MCF 10A (cell line): ENCODE measurements around the gene REEP6. TPM values are rescaled to one million over a fixed set of nuclear protein-coding genes. Genes with fewer than 3 reads are reported as not detected.
"Not testable (repeated sequence)": the region's sequence is repeated elsewhere in the genome, so short reads cannot be mapped to it uniquely, and the experiment has no call there.

Source experiments
- BruUV-seq: library from RNA; stranded (reverse); fragments of 400-500 nt; replicated peaks from 2 replicates; lab custom pipeline; 2021; lab: Mats Ljungman, UMichigan
- CTCF ChIA-PET: fragments of 300-600 bp; sonication (Branson Sonifier 250); formaldehyde crosslinking; extraction: SDS; loops from one replicate; lab custom pipeline; 2021; ENCODE audit warnings: antibody characterized with exemption, inconsistent platforms; lab: Yijun Ruan, JAX
- POLR2A ChIA-PET: fragments of 300-600, 350-650 bp; sonication (Branson Sonifier 250); formaldehyde crosslinking; extraction: SDS; loops from one replicate; lab custom pipeline; 2020; ENCODE audit warnings: antibody characterized with exemption, inconsistent platforms; lab: Yijun Ruan, JAX
- DNase-seq: peaks from one replicate; pipeline ENCODE4 v3.0.0-alpha.2; 2018; ENCODE audit not compliant: unreplicated experiment
- H3K27ac Mint-ChIP-seq: one replicate; pipeline ENCODE4 v1.8.0; 2022; ENCODE audit warnings: mild to moderate bottlenecking, low read depth, mixed read lengths; ENCODE audit not compliant: unreplicated experiment
- H3K27me3 Mint-ChIP-seq: one replicate; pipeline ENCODE4 v1.8.0; 2022; ENCODE audit warnings: mixed read lengths; ENCODE audit not compliant: insufficient read depth, unreplicated experiment
- H3K36me3 Mint-ChIP-seq: one replicate; pipeline ENCODE4 v1.8.0; 2022; ENCODE audit warnings: mild to moderate bottlenecking, moderate library complexity, mixed read lengths; ENCODE audit not compliant: insufficient read depth, unreplicated experiment
- H3K4me1 Mint-ChIP-seq: one replicate; pipeline ENCODE4 v1.8.0; 2022; ENCODE audit warnings: mixed read lengths; ENCODE audit not compliant: insufficient read depth, unreplicated experiment
- H3K4me3 Mint-ChIP-seq: one replicate; pipeline ENCODE4 v1.8.0; 2022; ENCODE audit warnings: mild to moderate bottlenecking, moderate library complexity, mixed read lengths; ENCODE audit not compliant: unreplicated experiment
- H3K9me3 Mint-ChIP-seq: one replicate; pipeline ENCODE4 v1.8.0; 2022; ENCODE audit warnings: mixed read lengths; ENCODE audit not compliant: unreplicated experiment
- CTCF ChIP-seq: fragments of 200-600 bp; IDR thresholded peaks from one replicate; pipeline ENCODE4 v1.8.0; 2022; ENCODE audit warnings: antibody characterized with exemption, mild to moderate bottlenecking; ENCODE audit not compliant: unreplicated experiment
- intact Hi-C: fragments of 100-400 bp; cut with micrococcal nuclease; formaldehyde crosslinking; loops from 2 replicates; pipeline ENCODE4 v1.14.1; 2022
- total RNA-seq: library from RNA; stranded (reverse); gene quantifications from 2 replicates; pipeline ENCODE4 v1.2.3, GENCODE V29; 2022

Gene REEP6
- total RNA-seq, 1 experiment from 2014 or later: 3.8 TPM

GRCh38 chr19:1538978-1539377, 48.0 kb downstream of the REEP6 start:
- peaks cover 13% of the 10 kb centered on the region for H3K27me3 Mint-ChIP-seq
- ChIA-PET CTCF (interaction anchor here (0.8 kb wide), 1 partner anchor 68 kb away, joined by 3 read pairs; no protein-coding TSS in a partner anchor), POLR2A (no interaction called here)
- no peak for DNase-seq
- no peaks in the 10 kb centered on the region for H3K9me3 Mint-ChIP-seq
- no peaks in the 10 kb centered on the region for H3K4me1 Mint-ChIP-seq
- H3K4me3 Mint-ChIP-seq: no peak overlapping the region
- intact Hi-C loops: no loop called here
- TF ChIP-seq CTCF: no peak
- H3K27ac Mint-ChIP-seq: no peak overlapping the region
- BruUV-seq: no TSS peak
- no peaks in the 10 kb centered on the region for H3K36me3 Mint-ChIP-seq

GRCh38 chr19:1539749-1540148, 48.8 kb downstream of the REEP6 start:
- H3K9me3 Mint-ChIP-seq, DNase-seq, BruUV-seq, H3K27ac Mint-ChIP-seq, POLR2A ChIA-PET, H3K4me1 Mint-ChIP-seq, intact Hi-C loops, H3K36me3 Mint-ChIP-seq, H3K4me3 Mint-ChIP-seq: not testable (repeated sequence)
- CTCF ChIA-PET: interaction anchor here (0.6 to 0.8 kb wide), 3 partner anchors 67 to 309 kb away, joined by 3 to 5 read pairs (median 3); no protein-coding TSS in a partner anchor
- peaks cover 13% of the 10 kb centered on the region for H3K27me3 Mint-ChIP-seq

DNA sequence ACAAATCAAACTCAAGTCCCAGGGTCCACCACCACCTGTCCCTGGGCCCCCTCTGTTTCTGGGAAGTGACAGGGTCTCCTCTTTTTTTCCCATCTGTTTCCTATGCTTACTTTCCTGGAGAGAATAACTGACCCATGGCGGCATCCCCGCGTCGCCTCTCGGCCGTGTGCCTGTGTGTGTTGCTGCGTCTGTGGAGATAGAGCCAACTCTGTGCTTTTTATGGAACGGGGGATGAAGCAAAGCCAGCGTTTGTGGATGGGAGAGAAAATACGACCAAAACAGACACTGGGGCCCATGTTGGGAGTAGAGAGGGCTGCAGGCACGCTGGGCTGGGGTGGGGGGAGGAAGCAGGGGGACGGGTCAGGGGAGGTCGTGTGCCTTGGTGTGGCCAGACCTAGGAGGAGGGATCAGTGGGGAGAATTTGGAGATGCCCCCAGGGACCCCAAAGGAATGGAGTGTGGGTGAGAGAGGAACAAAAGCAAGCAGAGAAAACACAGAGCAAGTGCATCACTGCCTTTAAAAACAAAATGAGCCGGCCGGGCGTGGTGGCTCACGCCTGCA, 49.5 kb downstream of the REEP6 start:
- peaks cover 13% of the 10 kb centered on the region for H3K27me3 Mint-ChIP-seq
- no peaks in the 10 kb centered on the region for H3K9me3 Mint-ChIP-seq
- POLR2A ChIA-PET: no interaction called here
- intact Hi-C loops: no loop called here
- TF ChIP-seq CTCF: no peak
- H3K36me3 Mint-ChIP-seq: no peaks in the 10 kb centered on the region
- no peak overlapping the region for H3K4me3 Mint-ChIP-seq
- no peak for DNase-seq
- BruUV-seq: no TSS peak
- no peaks in the 10 kb centered on the region for H3K4me1 Mint-ChIP-seq
- H3K27ac Mint-ChIP-seq: no peak overlapping the region
- CTCF ChIA-PET: interaction anchor here (0.6 kb wide), 1 partner anchor 308 kb away, joined by 3 read pairs; no protein-coding TSS in a partner anchor

Other genes starting within 250 kb of the REEP6 start
- gene ATP5F1D, start 249.4 kb upstream of the REEP6 start, total RNA-seq: 256 and 258 TPM in 2 replicates
- 73.6 and 96.9 TPM in 2 replicates for gene MIDN, start 242.6 kb upstream of the REEP6 start, total RNA-seq
- gene CIRBP, start 221.8 kb upstream of the REEP6 start, total RNA-seq: 316 and 362 TPM in 2 replicates
- gene FAM174C, start 215.7 kb upstream of the REEP6 start, total RNA-seq: 71.0 and 85.2 TPM in 2 replicates
- not detected in 2 replicates for gene EFNA2, start 205.3 kb upstream of the REEP6 start, total RNA-seq
- 135 and 137 TPM in 2 replicates for gene NDUFS7, start 107.3 kb upstream of the REEP6 start, total RNA-seq
- 3.2 and 7.0 TPM in 2 replicates for gene GAMT, start 89.6 kb upstream of the REEP6 start, total RNA-seq
- 219 and 246 TPM in 2 replicates for gene DAZAP1, start 83.6 kb upstream of the REEP6 start, total RNA-seq
- gene RPS15, start 52.8 kb upstream of the REEP6 start, total RNA-seq: 1,168 and 1,243 TPM in 2 replicates
- gene APC2, start 41.1 kb upstream of the REEP6 start, total RNA-seq: 0.15 and 0.23 TPM in 2 replicates
- 36.3 and 40.5 TPM in 2 replicates for gene C19orf25, start 12.0 kb upstream of the REEP6 start, total RNA-seq
- gene PCSK4, start 831 bp upstream of the REEP6 start, total RNA-seq: 3.4 and 3.7 TPM in 2 replicates
- 11.1 and 13.7 TPM in 2 replicates for gene ADAMTSL5, start 21.8 kb downstream of the REEP6 start, total RNA-seq
- 0.21 and 0.22 TPM in 2 replicates for gene PLK5, start 32.9 kb downstream of the REEP6 start, total RNA-seq
- gene MEX3D, start 77.1 kb downstream of the REEP6 start, total RNA-seq: 18.7 and 20.0 TPM in 2 replicates
- gene MBD3, start 101.7 kb downstream of the REEP6 start, total RNA-seq: 103 and 114 TPM in 2 replicates
- 211 and 256 TPM in 2 replicates for gene UQCR11, start 114.3 kb downstream of the REEP6 start, total RNA-seq
- 79.7 and 100 TPM in 2 replicates for gene TCF3, start 161.4 kb downstream of the REEP6 start, total RNA-seq